ENCODE results near the gene LMTK2. TPM values are rescaled to one million over a fixed set of nuclear protein-coding genes. Genes with fewer than 3 reads are reported as not detected.
A peak's percentile ranks its signal among the peaks of the same experiment; 100 is the strongest.

Gene LMTK2
- polyA plus RNA-seq, 3 donors, result 12.7 to 16.2 (median 15.1) TPM

- DNase-seq, result no peak
Observed at GRCh38 chr7:98136423-98136822, 29.8 kb downstream of the LMTK2 start.

GRCh38 chr7:98137134-98137825 lies 30.6 kb downstream of the LMTK2 start:
- DNase-seq, result no peak

GRCh38 chr7:98137826-98138151 lies 31.1 kb downstream of the LMTK2 start:
- no peak for DNase-seq

DNA sequence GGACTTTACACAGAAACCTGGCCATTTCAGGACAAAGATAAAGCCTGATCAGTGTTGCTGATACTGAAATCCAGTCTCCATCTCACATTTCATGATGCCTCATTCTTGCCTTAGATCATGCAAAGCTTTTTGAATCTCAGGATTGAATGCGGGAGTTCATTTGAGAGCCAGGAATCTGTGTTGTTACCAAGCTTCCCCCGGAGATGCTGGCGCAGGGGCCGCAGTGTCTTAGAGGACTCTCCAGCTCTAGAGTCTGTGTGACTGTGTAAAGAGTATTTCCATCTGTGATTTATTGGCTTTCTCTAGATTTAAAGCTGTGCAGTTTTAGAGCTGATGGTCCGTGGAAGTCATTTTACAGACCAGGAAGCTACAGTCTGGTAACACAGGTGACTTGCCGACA lies 32.0 kb downstream of the LMTK2 start:
- DNase-seq, result no peak

- no peak for DNase-seq
Observed at GRCh38 chr7:98142658-98143057, 36.0 kb downstream of the LMTK2 start.

GRCh38 chr7:98148607-98149006 lies 41.9 kb downstream of the LMTK2 start:
- DNase-seq, result no peak

- DNase-seq, result no peak
Observed at GRCh38 chr7:98149116-98149692, 42.5 kb downstream of the LMTK2 start.

DNA sequence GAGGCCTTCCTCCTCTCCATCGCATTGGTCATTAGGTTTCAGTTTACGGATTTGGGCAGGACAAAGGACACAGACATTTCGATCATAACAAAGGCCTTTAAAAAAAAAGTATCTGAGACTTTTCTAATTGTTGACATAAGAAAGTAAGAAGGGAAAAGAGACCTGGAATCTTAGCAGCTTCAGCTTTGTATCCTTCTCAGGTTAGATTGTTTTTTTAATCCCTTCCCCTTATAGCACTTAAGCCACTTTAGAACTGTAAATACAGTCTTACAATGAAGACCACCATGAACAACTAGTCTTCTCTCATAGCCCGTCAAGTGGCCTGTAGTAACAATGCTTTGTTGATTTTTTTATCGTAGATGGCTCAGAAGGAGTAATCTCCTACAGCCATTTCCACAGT lies 45.2 kb downstream of the LMTK2 start:
- DNase-seq, result no peak

GRCh38 chr7:98156700-98157099 lies 50.0 kb downstream of the LMTK2 start:
- DNase-seq, result no peak

GRCh38 chr7:98157761-98158160 lies 51.1 kb downstream of the LMTK2 start:
- DNase-seq, result no peak

GRCh38 chr7:98162758-98163157 lies 56.1 kb downstream of the LMTK2 start:
- no peak for DNase-seq

- DNase-seq, result no peak
Observed at GRCh38 chr7:98163269-98163668, 56.6 kb downstream of the LMTK2 start.

- no peak for DNase-seq
Observed at GRCh38 chr7:98163704-98164494, 57.2 kb downstream of the LMTK2 start.

GRCh38 chr7:98165827-98166667 lies 59.4 kb downstream of the LMTK2 start:
- peak; percentile 19 for DNase-seq

GRCh38 chr7:98166668-98166970 lies 60.0 kb downstream of the LMTK2 start:
- DNase-seq, result no peak

- no peak for DNase-seq
Observed at GRCh38 chr7:98167653-98168052, 61.0 kb downstream of the LMTK2 start.

DNA sequence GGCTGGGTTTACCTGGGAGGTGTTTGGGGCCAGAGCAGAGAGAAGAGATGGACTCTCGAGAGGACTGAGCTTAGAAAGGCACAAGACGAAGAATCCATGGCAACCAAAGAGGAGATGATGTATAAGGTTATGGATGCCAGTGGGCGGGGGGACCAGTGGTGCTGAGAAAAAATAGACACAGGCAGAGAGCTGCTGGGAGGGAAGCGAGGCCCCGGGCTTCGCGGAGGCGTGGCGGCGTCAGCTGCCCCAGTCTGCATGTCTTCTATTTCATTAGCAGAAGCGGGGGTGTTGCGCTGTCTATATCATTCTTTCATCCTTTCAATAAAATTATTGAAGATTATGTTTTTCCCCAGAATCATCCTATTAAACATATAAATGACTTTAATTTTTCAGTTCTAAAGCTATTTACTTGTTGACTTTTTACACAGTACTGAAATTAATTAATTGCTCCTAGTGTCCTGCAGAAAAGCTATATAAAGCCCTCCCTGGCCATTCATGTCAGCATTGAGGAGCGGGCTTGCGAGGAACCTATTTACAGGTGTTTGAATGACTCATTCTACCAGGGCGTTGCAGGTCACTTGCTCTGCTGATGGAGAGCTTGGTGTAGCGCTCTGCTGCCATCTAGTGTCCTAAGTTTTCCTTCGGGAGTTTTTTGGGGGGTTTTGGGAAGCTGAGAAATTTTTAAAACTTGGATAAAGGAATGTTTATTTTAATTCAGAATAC lies 61.7 kb downstream of the LMTK2 start:
- DNase-seq, result peak; percentile 68

GRCh38 chr7:98168904-98169621 lies 62.4 kb downstream of the LMTK2 start:
- DNase-seq, result no peak

DNA sequence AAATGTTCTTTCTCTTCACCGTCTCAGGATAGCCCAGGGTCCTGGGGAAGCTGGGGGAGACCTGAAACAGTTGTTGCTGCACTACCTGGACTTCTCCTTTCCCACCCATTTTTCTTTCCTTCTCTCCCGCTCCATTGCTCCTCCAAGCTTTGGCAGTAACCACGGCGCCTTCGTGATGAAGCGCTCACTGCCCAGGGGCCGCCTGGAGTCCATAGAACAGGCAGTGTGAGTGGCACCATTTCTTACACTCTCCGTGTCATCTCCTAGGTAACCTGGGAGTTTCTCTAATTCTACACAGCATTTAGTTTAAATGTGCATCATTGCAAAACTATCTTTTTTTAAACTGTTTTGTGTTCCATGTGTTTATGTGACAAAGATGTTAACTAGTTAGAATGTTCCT lies 64.3 kb downstream of the LMTK2 start:
- DNase-seq, result no peak

DNA sequence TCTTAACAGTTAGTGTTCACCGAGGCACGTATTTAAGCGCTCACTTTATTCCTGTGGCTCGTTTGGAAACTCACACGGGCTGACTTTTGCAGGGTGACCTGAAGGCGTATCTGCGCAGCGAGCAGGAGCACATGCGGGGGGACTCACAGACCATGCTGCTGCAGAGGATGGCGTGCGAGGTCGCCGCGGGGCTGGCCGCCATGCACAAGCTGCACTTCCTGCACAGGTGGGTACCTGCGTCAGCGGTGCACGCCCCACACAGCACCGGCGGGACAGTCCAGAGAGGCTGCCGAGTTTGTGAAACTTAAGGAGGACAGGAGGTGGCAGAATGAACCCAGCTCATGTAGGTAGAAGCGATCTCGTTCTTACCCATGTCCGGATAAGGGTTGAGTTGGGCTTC lies 64.8 kb downstream of the LMTK2 start:
- no peak for DNase-seq

All from renal pelvis (tissue), 4 donors.